Stimulated activated CD4-positive, alpha-beta T cell treated with anti-CD3 and anti-CD28 coated beads, Interleukin-12 subunit alpha, Interleukin-12 subunit beta, amount 100 ng/mL, for 48 hours (primary cell): ENCODE measurements around the gene APP.

ENCODE experiments used
- DNase-seq, 3 donors: peaks; one replicate each; pipeline ENCODE4 v3.0.0-alpha.2; 2020; ENCODE audit warnings: low read depth in 2 of 3, low spot score in 1 of 3

Gene APP

GRCh38 chr21:26170471-26171257 lies at the start of gene APP:
Gene APP, minus strand, starts transcription at chr21:26170770. Its CDS starts 150 bp downstream, at chr21:26170620.
- peak; percentile 77 to 88 (median 77) for DNase-seq

- no peak for DNase-seq
Observed at GRCh38 chr21:26212220-26212619, 41.6 kb upstream of the APP start.

- no peak for DNase-seq
Observed at GRCh38 chr21:26210614-26211013, 40.0 kb upstream of the APP start.

GRCh38 chr21:26207021-26207420 lies 36.5 kb upstream of the APP start:
- no peak for DNase-seq

- no peak for DNase-seq
Observed at GRCh38 chr21:26199456-26199855, 28.9 kb upstream of the APP start.

GRCh38 chr21:26195708-26196107 lies 25.1 kb upstream of the APP start:
- no peak for DNase-seq

- no peak for DNase-seq
Observed at GRCh38 chr21:26194811-26195251, 24.3 kb upstream of the APP start.

GRCh38 chr21:26194326-26194725 lies 23.8 kb upstream of the APP start:
- DNase-seq: no peak

GRCh38 chr21:26191609-26192008 lies 21.0 kb upstream of the APP start:
- DNase-seq: no peak

- DNase-seq: no peak
Observed at GRCh38 chr21:26188422-26188821, 17.9 kb upstream of the APP start.

- no peak for DNase-seq
Observed at GRCh38 chr21:26185446-26185845, 14.9 kb upstream of the APP start.

- no peak for DNase-seq
Observed at GRCh38 chr21:26185021-26185420, 14.5 kb upstream of the APP start.

- DNase-seq: no peak
Observed at GRCh38 chr21:26179501-26179900, 8.9 kb upstream of the APP start.

- DNase-seq: no peak
Observed at GRCh38 chr21:26177746-26178426, 7.3 kb upstream of the APP start.

GRCh38 chr21:26177187-26177586 lies 6.6 kb upstream of the APP start:
- DNase-seq: no peak

- no peak for DNase-seq
Observed at GRCh38 chr21:26171258-26172100, 909 bp upstream of the APP start.

- peak; percentile 31 to 47 (median 40) for DNase-seq
Observed at GRCh38 chr21:26169611-26170470, 729 bp downstream of the APP start.

GRCh38 chr21:26169061-26169610 lies 1.4 kb downstream of the APP start:
- DNase-seq: peak in 2 of 3 donors; percentile 8 to 34

GRCh38 chr21:26168371-26168770 lies 2.2 kb downstream of the APP start:
- DNase-seq: no peak

- DNase-seq: no peak
Observed at GRCh38 chr21:26167593-26167992, 3.0 kb downstream of the APP start.
